Endothelial cell of umbilical vein (primary cell): Measurements from ENCODE around the gene KRTAP19-1. TPM values are rescaled to one million over a fixed set of nuclear protein-coding genes. Genes with fewer than 3 reads are reported as not detected.

Experiments used
- BruUV-seq: library from RNA; stranded (reverse); fragments of 400-500 nt; replicated peaks from 2 replicates; lab custom pipeline; 2021; lab: Mats Ljungman, UMichigan
- CTCF ChIA-PET: fragments of 300-600, 350-600 bp; sonication (Branson Sonifier 250); formaldehyde crosslinking; loops from one replicate; lab custom pipeline; 2021; ENCODE audit warnings: antibody characterized with exemption, inconsistent platforms; lab: Charles Lee
- POLR2A ChIA-PET: fragments of 300-600, 350-600 bp; sonication (Branson Sonifier 250); formaldehyde crosslinking; loops from one replicate; lab custom pipeline; 2021; ENCODE audit warnings: antibody characterized with exemption, inconsistent platforms; lab: Charles Lee
- DNase-seq: peaks from one replicate; pipeline ENCODE4 v3.0.0-alpha.2; 2011; ENCODE audit warnings: low read depth, low spot score
- FAIRE-seq: peaks from 2 replicates; lab custom pipeline; 2011; peaks lifted over from hg19 to GRCh38; lab: Jason Lieb, UNC
- H2AFZ ChIP-seq: 2 replicates; pipeline ENCODE4 v1.6.0; 2012; ENCODE audit warnings: low read depth, low read length, control low read depth, inconsistent platforms
- H3K27ac ChIP-seq: 2 replicates; pipeline ENCODE4 v1.5.1; 2011; ENCODE audit warnings: low read depth, mild to moderate bottlenecking, control low read depth, low read length, moderate library complexity; ENCODE audit not compliant: insufficient read depth
- H3K27me3 ChIP-seq, 2 experiments: 2 replicates each; pipeline versions ENCODE4 v1.6.0 to v1.6.1; 2011; ENCODE audit warnings: low read length in 2 of 2, mixed read lengths in 1 of 2; ENCODE audit not compliant: control insufficient read depth in 2 of 2, insufficient read depth in 2 of 2
- H3K36me3 ChIP-seq, 2 experiments: 2 replicates in 1 of 2; 3 replicates in 1 of 2; pipeline ENCODE4 v1.5.1; 2011; ENCODE audit warnings: low read length in 2 of 2, mild to moderate bottlenecking in 1 of 2, moderate library complexity in 1 of 2; ENCODE audit not compliant: control insufficient read depth in 2 of 2, insufficient read depth in 2 of 2; ENCODE audit errors: extremely low read depth in 1 of 2
- H3K4me1 ChIP-seq: 3 replicates; pipeline ENCODE4 v1.5.1; 2011; ENCODE audit warnings: mild to moderate bottlenecking, low read length; ENCODE audit not compliant: control insufficient read depth, insufficient read depth; ENCODE audit errors: extremely low read depth
- H3K4me2 ChIP-seq: 2 replicates; pipeline ENCODE4 v1.6.1; 2011; ENCODE audit warnings: low read length, control low read depth, mixed read lengths; ENCODE audit not compliant: insufficient read depth
- H3K4me3 ChIP-seq, 3 experiments: fragments of 200-600 bp in 1 of 3; sonication (generic), shearing (Covaris generic) in 1 of 3; replicated peaks in 1 of 3; 2 replicates each; pipeline ENCODE4 v1.5.1; 2011 to 2016; ENCODE audit warnings: control low read depth in 3 of 3, low read length in 3 of 3, mild to moderate bottlenecking in 2 of 3, inconsistent platforms in 1 of 3, low read depth in 1 of 3, moderate library complexity in 1 of 3; ENCODE audit not compliant: insufficient read depth in 1 of 3
- H3K79me2 ChIP-seq: 2 replicates; pipeline ENCODE4 v1.6.0; 2012; ENCODE audit warnings: low read length, inconsistent platforms; ENCODE audit not compliant: control insufficient read depth, insufficient read depth
- H3K9ac ChIP-seq: replicated peaks from 2 replicates; pipeline ENCODE3; 2011; ENCODE audit warnings: low read length, control low read depth; ENCODE audit not compliant: insufficient read depth; ENCODE audit errors: extremely low read depth
- H3K9me1 ChIP-seq: replicated peaks from 3 replicates; pipeline ENCODE4 v1.6.0; 2011; ENCODE audit warnings: mild to moderate bottlenecking, low read length; ENCODE audit not compliant: control insufficient read depth, insufficient read depth; ENCODE audit errors: extremely low read depth
- H3K9me3 ChIP-seq: replicated peaks from 2 replicates; pipeline ENCODE4 v1.5.1; 2012; ENCODE audit warnings: low read length, inconsistent platforms; ENCODE audit not compliant: control insufficient read depth, insufficient read depth
- H4K20me1 ChIP-seq: replicated peaks from 2 replicates; pipeline ENCODE3; 2011; ENCODE audit warnings: mild to moderate bottlenecking, low read length; ENCODE audit not compliant: control insufficient read depth, insufficient read depth; ENCODE audit errors: extremely low read depth
- EZH2 ChIP-seq: IDR thresholded peaks from 2 replicates; pipeline ENCODE4 v1.6.1; 2012; ENCODE audit warnings: borderline replicate concordance, low read depth, mild to moderate bottlenecking, moderate library complexity, low read length, inconsistent platforms; ENCODE audit not compliant: severe bottlenecking
- FOS ChIP-seq: IDR thresholded peaks from 2 replicates; pipeline ENCODE4 v1.6.1; 2011; ENCODE audit warnings: mild to moderate bottlenecking, low read length, moderate library complexity, borderline replicate concordance; ENCODE audit not compliant: insufficient read depth
- GATA2 ChIP-seq: IDR thresholded peaks from 2 replicates; pipeline ENCODE4 v1.7.0; 2011; ENCODE audit warnings: low read depth, mild to moderate bottlenecking, moderate library complexity, mixed read lengths, low read length; ENCODE audit not compliant: insufficient read length, insufficient read depth
- JUN ChIP-seq: IDR thresholded peaks from 2 replicates; pipeline ENCODE4 v1.6.1; 2011; ENCODE audit warnings: borderline replicate concordance, low read depth; ENCODE audit not compliant: insufficient read length, insufficient read depth
- POLR2AphosphoS5 ChIP-seq: IDR thresholded peaks from 2 replicates; pipeline ENCODE4 v1.6.1; 2012; ENCODE audit warnings: low read depth, mild to moderate bottlenecking, control low read depth, low read length, moderate library complexity; ENCODE audit not compliant: insufficient read depth
- dilution Hi-C: fragments of 300-500 bp; cut with MboI; formaldehyde crosslinking; loops from one replicate; pipeline ENCODE4 v1.15.0; 2019; ENCODE audit warnings: low sequenced_read_pairs; ENCODE audit not compliant: extremely low pct_ligation_motif_present
- intact Hi-C: fragments of 100-400 bp; cut with micrococcal nuclease; formaldehyde crosslinking; loops from one replicate; pipeline ENCODE4 v1.10.0; 2022
- polyA plus RNA-seq, 4 experiments: library from polyadenylated mRNA; depleted of rRNA in 3 of 4; stranded (reverse) in 3 of 4; unstranded in 1 of 4; fragments of >200 nt; gene quantifications; 2 replicates each; pipeline versions ENCODE4 v1.2.1 to v1.2.3, GENCODE V29; 2011 to 2012; ENCODE audit warnings: missing spikeins in 1 of 4
- total RNA-seq: library from RNA; stranded (reverse); gene quantifications from 2 replicates; pipeline ENCODE4 v1.2.3, GENCODE V29; 2021
- TF ChIP-seq, protein P1 (sequence below): IDR thresholded peaks from 2 replicates; pipeline ENCODE4 v1.6.1; 2011; ENCODE audit not compliant: insufficient read depth, insufficient read length
- TF ChIP-seq, protein P2 (sequence below), 2 donors: IDR thresholded peaks; 1 replicate in 1 of 2; 2 replicates in 1 of 2; pipeline ENCODE4 v1.5.1; 2011; ENCODE audit warnings: low read length in 2 of 2, mild to moderate bottlenecking in 2 of 2, moderate library complexity in 2 of 2, control low read depth in 1 of 2, inconsistent platforms in 1 of 2, low read depth in 1 of 2; ENCODE audit not compliant: insufficient read depth in 1 of 2; ENCODE audit errors: extremely low read depth in 1 of 2

Gene KRTAP19-1
- total and polyA plus RNA-seq, 2 donors (not counting 3 experiments of a cell fraction or from before 2014, with no cell fraction given), result not detected

GRCh38 chr21:30447056-30447455 lies 33.1 kb downstream of the KRTAP19-1 start:
- Histone ChIP-seq H3K4me2 (no peak overlapping the region), H3K36me3 (no peaks in the 10 kb centered on the region), H4K20me1 (no peaks in the 10 kb centered on the region), H3K9me3 (peaks cover 3% of the 10 kb centered on the region), H3K79me2 (no peaks in the 10 kb centered on the region), H3K4me3 (no peak overlapping the region), H3K27ac (no peak overlapping the region), H3K9ac (no peak overlapping the region), H2AFZ (no peak overlapping the region), H3K9me1 (no peaks in the 10 kb centered on the region), H3K4me1 (no peaks in the 10 kb centered on the region), H3K27me3 (no peaks in the 10 kb centered on the region)
- no TSS peak for BruUV-seq
- DNase-seq (no peak), FAIRE-seq (no peak)
- ChIA-PET CTCF (no interaction called here), POLR2A (no interaction called here)
- intact Hi-C loops (no loop called here), dilution Hi-C loops (no loop called here)
- TF ChIP-seq EZH2, result no peak

DNA sequence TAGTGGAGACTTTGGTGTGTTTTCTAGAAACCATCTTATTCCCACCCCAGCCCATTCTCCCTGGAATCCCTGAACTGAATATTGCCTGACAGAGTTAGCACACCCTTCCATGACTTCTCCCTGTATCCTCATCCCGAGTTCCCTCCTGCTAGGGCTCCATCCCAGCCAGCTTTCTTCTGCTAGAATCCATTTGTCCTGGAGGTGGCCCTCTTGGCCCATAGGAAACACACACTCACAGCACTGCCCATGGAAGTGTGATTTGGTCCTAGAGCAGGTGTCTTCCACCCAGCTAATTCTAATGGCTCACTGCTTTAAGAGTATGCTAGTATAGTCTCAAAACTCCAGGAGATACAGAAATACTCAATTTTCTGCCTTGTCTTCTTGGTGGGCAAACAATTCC lies 36.0 kb downstream of the KRTAP19-1 start:
- dilution Hi-C loops, result no loop called here
- ChIA-PET CTCF (no interaction called here), POLR2A (no interaction called here)
- H3K4me2 ChIP-seq, result no peak overlapping the region
- H3K36me3 ChIP-seq, result no peaks in the 10 kb centered on the region
- no peak overlapping the region for H2AFZ ChIP-seq
- no peak overlapping the region for H3K4me3 ChIP-seq
- no peaks in the 10 kb centered on the region for H3K4me1 ChIP-seq
- H3K9me3 ChIP-seq, result peaks cover 3% of the 10 kb centered on the region
- FAIRE-seq, result no peak
- H3K9me1 ChIP-seq, result no peaks in the 10 kb centered on the region
- H3K9ac ChIP-seq, result no peak overlapping the region
- no TSS peak for BruUV-seq
- intact Hi-C loops, result no loop called here
- H3K27me3 ChIP-seq, result no peaks in the 10 kb centered on the region
- no peaks in the 10 kb centered on the region for H3K79me2 ChIP-seq
- no peaks in the 10 kb centered on the region for H4K20me1 ChIP-seq
- no peak for DNase-seq
- TF ChIP-seq GATA2, result no peak
- TF ChIP-seq POLR2AphosphoS5, result no peak
- no peak for TF ChIP-seq FOS
- TF ChIP-seq, protein P1, sequence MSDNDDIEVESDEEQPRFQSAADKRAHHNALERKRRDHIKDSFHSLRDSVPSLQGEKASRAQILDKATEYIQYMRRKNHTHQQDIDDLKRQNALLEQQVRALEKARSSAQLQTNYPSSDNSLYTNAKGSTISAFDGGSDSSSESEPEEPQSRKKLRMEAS, result no peak
- TF ChIP-seq JUN, result no peak
- TF ChIP-seq, protein P2, sequence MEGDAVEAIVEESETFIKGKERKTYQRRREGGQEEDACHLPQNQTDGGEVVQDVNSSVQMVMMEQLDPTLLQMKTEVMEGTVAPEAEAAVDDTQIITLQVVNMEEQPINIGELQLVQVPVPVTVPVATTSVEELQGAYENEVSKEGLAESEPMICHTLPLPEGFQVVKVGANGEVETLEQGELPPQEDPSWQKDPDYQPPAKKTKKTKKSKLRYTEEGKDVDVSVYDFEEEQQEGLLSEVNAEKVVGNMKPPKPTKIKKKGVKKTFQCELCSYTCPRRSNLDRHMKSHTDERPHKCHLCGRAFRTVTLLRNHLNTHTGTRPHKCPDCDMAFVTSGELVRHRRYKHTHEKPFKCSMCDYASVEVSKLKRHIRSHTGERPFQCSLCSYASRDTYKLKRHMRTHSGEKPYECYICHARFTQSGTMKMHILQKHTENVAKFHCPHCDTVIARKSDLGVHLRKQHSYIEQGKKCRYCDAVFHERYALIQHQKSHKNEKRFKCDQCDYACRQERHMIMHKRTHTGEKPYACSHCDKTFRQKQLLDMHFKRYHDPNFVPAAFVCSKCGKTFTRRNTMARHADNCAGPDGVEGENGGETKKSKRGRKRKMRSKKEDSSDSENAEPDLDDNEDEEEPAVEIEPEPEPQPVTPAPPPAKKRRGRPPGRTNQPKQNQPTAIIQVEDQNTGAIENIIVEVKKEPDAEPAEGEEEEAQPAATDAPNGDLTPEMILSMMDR (IDR thresholded peaks at IDR 0.05; ENCODE audit: extremely low read depth in 1 of 2, insufficient read depth in 1 of 2, low read depth in 1 of 2, low read length in 2 of 2), result no peak
- H3K27ac ChIP-seq, result no peak overlapping the region
